DND-41 (cell line): Measurements from ENCODE around the gene TFE3.
A peak's percentile ranks its signal among the peaks of the same experiment; 100 is the strongest.

ENCODE experiments used
- ATAC-seq: fragments of 200-7000 bp; cut with Tn5 transposase; 3 replicates; pipeline ENCODE4 v1.9.1; 2021; ENCODE audit warnings: low read depth; ENCODE audit not compliant: insufficient read depth
- DNase-seq: peaks from one replicate; pipeline ENCODE4 v3.0.0-alpha.2; 2020
- H2AFZ ChIP-seq: 2 replicates; pipeline ENCODE4 v1.6.0; 2012; ENCODE audit warnings: low read depth, low read length
- H3K27ac ChIP-seq: 2 replicates; pipeline ENCODE4 v1.5.1; 2012; ENCODE audit warnings: low read length, inconsistent platforms
- H3K27me3 ChIP-seq: fragments of 200-600 bp; sonication (generic); 2 replicates; pipeline ENCODE4 v1.6.0; 2012; ENCODE audit warnings: low read length, mild to moderate bottlenecking, inconsistent platforms; ENCODE audit not compliant: insufficient read depth, poor library complexity
- H3K36me3 ChIP-seq: 2 replicates; pipeline ENCODE4 v1.5.1; 2012; ENCODE audit warnings: low read length, inconsistent platforms; ENCODE audit not compliant: insufficient read depth
- H3K4me1 ChIP-seq: 2 replicates; pipeline ENCODE4 v1.5.1; 2012; ENCODE audit warnings: mild to moderate bottlenecking, low read length; ENCODE audit not compliant: insufficient read depth
- H3K4me2 ChIP-seq: 2 replicates; pipeline ENCODE4 v1.6.0; 2012; ENCODE audit warnings: mild to moderate bottlenecking, moderate library complexity, low read length, inconsistent platforms; ENCODE audit not compliant: insufficient read depth
- H3K4me3 ChIP-seq, 2 experiments: fragments of 200-600 bp in 1 of 2; shearing (Covaris generic) in 1 of 2; 2 replicates each; pipeline ENCODE4 v1.5.1; 2012 to 2016; ENCODE audit warnings: inconsistent platforms in 2 of 2, low read length in 2 of 2, mild to moderate bottlenecking in 2 of 2, low read depth in 1 of 2, moderate library complexity in 1 of 2
- H3K79me2 ChIP-seq: 2 replicates; pipeline ENCODE4 v1.6.0; 2012; ENCODE audit warnings: low read length, inconsistent platforms; ENCODE audit not compliant: insufficient read depth
- H3K9ac ChIP-seq: 2 replicates; pipeline ENCODE4 v1.6.0; 2012; ENCODE audit warnings: low read depth, mild to moderate bottlenecking, inconsistent platforms, low read length, moderate library complexity
- H3K9me3 ChIP-seq: 2 replicates; pipeline ENCODE4 v1.5.1; 2012; ENCODE audit warnings: low read length, moderate library complexity, mild to moderate bottlenecking, inconsistent platforms; ENCODE audit not compliant: insufficient read depth, severe bottlenecking
- H4K20me1 ChIP-seq: 2 replicates; pipeline ENCODE4 v1.6.0; 2012; ENCODE audit warnings: low read length; ENCODE audit not compliant: insufficient read depth
- EZH2 ChIP-seq: IDR thresholded peaks from 3 replicates; pipeline ENCODE4 v1.6.1; 2012; ENCODE audit warnings: borderline replicate concordance, low read depth, mild to moderate bottlenecking, moderate library complexity, low read length, inconsistent platforms; ENCODE audit not compliant: severe bottlenecking
- TF ChIP-seq, protein P1 (sequence below): IDR thresholded peaks from 2 replicates; pipeline ENCODE4 v1.5.1; 2012; ENCODE audit warnings: borderline replicate concordance, low read length, moderate library complexity, mild to moderate bottlenecking; ENCODE audit not compliant: poor library complexity, severe bottlenecking; ENCODE audit errors: extremely low read depth

The TFE3 gene

DNA sequence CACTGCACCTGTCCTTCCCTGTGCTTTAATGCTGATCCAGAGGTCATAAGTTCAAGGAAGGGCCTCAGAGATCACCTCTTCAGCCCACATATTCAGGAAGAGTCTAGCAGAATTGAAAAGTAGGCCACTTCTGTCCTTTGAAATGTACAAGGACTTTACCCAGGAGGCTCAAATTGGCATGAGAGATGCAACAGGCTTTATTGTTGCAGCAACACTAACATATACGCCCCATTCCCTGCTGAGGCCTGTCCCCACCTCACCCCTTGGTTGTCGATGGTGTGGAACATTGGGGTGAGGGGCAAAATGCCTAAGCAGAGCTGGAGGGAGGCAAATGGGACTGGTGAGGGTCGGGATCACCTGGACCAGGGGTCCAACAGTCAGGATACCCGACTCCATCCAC, 27.8 kb upstream of the TFE3 start:
- DNase-seq (no peak), ATAC-seq (no peak)
- Histone ChIP-seq H3K79me2 (peaks cover 16% of the 10 kb centered on the region), H3K36me3 (peaks cover 17% of the 10 kb centered on the region), H3K9me3 (no peaks in the 10 kb centered on the region), H3K4me1 (peaks cover 27% of the 10 kb centered on the region), H3K4me2 (no peak overlapping the region), H4K20me1 (no peaks in the 10 kb centered on the region; the same call in 1 of the 2 replicates), H3K27me3 (no peaks in the 10 kb centered on the region), H3K27ac (no peak overlapping the region), H2AFZ (no peak overlapping the region), H3K9ac (no peak overlapping the region), H3K4me3 (no peak overlapping the region)
- TF ChIP-seq, protein P1, sequence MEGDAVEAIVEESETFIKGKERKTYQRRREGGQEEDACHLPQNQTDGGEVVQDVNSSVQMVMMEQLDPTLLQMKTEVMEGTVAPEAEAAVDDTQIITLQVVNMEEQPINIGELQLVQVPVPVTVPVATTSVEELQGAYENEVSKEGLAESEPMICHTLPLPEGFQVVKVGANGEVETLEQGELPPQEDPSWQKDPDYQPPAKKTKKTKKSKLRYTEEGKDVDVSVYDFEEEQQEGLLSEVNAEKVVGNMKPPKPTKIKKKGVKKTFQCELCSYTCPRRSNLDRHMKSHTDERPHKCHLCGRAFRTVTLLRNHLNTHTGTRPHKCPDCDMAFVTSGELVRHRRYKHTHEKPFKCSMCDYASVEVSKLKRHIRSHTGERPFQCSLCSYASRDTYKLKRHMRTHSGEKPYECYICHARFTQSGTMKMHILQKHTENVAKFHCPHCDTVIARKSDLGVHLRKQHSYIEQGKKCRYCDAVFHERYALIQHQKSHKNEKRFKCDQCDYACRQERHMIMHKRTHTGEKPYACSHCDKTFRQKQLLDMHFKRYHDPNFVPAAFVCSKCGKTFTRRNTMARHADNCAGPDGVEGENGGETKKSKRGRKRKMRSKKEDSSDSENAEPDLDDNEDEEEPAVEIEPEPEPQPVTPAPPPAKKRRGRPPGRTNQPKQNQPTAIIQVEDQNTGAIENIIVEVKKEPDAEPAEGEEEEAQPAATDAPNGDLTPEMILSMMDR, result no peak
- no peak for TF ChIP-seq EZH2

DNA sequence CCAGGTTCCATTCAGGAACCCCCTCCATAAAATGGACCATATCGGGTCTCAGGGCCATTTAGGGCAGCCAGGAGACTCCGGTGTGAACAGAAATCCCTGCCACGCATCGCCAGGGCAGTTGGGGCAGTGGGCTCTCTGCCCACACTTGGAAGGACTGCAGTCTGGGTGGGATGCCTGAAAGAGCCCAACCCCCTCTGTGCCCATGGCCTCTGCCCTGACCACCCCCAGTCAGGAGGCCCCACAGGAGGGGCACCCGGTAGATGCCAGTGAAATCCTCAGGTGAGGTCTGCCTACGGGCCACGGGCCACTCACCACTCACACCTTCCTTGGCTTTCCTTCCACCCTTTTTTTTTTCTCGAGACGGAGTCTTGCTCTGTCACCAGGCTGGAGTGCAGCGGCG, 25.9 kb upstream of the TFE3 start:
- H3K27ac ChIP-seq, result no peak overlapping the region
- H3K4me2 ChIP-seq, result no peak overlapping the region
- no peaks in the 10 kb centered on the region; the same call in 1 of the 2 replicates for H4K20me1 ChIP-seq
- H3K79me2 ChIP-seq, result peaks cover 16% of the 10 kb centered on the region
- peaks cover 18% of the 10 kb centered on the region for H3K4me1 ChIP-seq
- ATAC-seq, result no peak
- no peak overlapping the region for H2AFZ ChIP-seq
- H3K36me3 ChIP-seq, result peaks cover 12% of the 10 kb centered on the region
- no peak overlapping the region for H3K9ac ChIP-seq
- H3K9me3 ChIP-seq, result no peaks in the 10 kb centered on the region
- H3K4me3 ChIP-seq, result no peak overlapping the region
- no peaks in the 10 kb centered on the region for H3K27me3 ChIP-seq
- DNase-seq, result no peak
- no peak for TF ChIP-seq EZH2
- TF ChIP-seq, protein P1, result no peak

DNA sequence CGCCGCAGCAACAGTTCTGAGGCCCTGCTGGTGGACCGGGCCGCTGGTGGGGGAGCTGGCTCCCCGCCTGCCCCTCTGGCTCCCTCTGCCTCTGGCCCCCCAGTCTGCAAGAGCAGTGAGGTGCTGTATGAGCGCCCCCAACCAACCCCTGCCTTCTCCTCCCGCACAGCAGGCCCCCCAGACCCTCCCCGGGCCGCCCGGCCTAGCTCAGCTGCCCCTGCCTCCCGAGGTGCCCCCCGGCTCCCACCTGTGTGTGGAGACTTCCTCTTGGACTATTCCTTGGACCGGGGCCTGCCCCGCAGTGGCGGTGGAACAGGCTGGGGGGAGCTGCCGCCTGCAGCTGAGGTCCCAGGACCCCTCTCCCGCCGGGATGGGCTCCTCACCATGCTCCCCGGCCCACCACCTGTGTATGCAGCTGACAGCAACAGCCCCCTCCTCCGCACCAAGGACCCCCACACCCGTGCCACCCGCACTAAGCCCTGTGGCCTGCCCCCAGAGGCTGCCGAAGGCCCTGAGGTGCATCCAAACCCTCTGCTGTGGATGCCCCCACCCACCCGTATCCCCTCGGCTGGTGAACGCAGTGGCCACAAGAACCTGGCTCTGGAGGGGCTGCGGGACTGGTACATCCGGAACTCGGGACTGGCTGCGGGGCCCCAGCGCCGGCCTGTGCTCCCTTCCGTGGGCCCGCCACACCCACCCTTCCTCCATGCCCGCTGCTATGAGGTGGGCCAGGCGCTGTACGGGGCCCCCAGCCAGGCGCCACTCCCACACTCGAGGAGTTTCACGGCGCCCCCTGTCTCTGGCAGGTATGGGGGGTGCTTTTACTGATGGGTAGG, 24.3 kb upstream of the TFE3 start:
- Histone ChIP-seq H3K79me2 (peaks cover 3% of the 10 kb centered on the region), H3K27ac (no peak overlapping the region), H2AFZ (no peak overlapping the region), H3K9me3 (no peaks in the 10 kb centered on the region), H3K4me1 (peaks cover 6% of the 10 kb centered on the region), H3K36me3 (peaks cover 18% of the 10 kb centered on the region), H3K4me3 (no peak overlapping the region), H3K9ac (no peak overlapping the region), H3K27me3 (no peaks in the 10 kb centered on the region), H3K4me2 (no peak overlapping the region), H4K20me1 (no peaks in the 10 kb centered on the region)
- DNase-seq, result no peak
- no peak for TF ChIP-seq EZH2
- TF ChIP-seq, protein P1, result no peak
- 0 out of 3 replicates have a peak, but pooled peaks have one; percentile 17 for ATAC-seq
